Measurements from ENCODE around the gene PARP11. TPM values are rescaled to one million over a fixed set of nuclear protein-coding genes. Genes with fewer than 3 reads are reported as not detected.

The PARP11 gene
- total and polyA plus RNA-seq, 2 of the 8 experiments (the other 6 are each of a cell fraction or from before 2014, with no cell fraction given): 4.2 to 13.3 TPM

DNA sequence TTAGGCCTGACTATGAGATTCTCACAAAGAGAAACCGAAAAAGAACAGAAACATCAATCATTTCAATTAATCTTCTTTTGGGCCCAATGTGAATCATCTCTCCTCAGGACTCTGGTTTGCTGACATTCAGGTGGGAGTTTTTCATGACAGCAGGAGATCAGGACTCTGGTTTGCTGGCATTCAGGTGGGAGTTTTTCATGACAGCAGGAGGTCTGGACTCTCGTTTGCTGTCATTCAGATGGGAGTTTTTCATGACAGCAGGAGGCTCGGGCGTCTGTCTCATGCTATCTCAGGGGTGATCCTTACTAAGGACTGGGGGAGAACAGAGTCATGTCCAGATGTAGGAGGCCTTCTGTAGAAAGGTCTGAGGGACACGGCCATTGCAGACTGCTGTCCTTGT lies 40.1 kb upstream of the PARP11 start:
- H2AK5ac ChIP-seq (ENCODE audit: low read depth, low read length): no peak overlapping the region
- H3K9me3 ChIP-seq (ENCODE audit: insufficient read depth in 2 of 2, low read depth in 1 of 2, low read length in 1 of 2): peaks cover 11 to 12% of the 10 kb centered on the region in 2 experiments; a peak in 2 of 4 replicates
- no peak overlapping the region for H2AFZ ChIP-seq (ENCODE audit: low read length)
- no peak overlapping the region for H3K23ac ChIP-seq (ENCODE audit: insufficient read length)
- no peaks in the 10 kb centered on the region for H3K36me3 ChIP-seq (ENCODE audit: control insufficient read depth in 2 of 4, insufficient read depth in 4 of 4, low read length in 3 of 4)
- no peak overlapping the region for H3K4ac ChIP-seq (replicated peaks; ENCODE audit: insufficient read length, low read depth, low read length)
- H3K56ac ChIP-seq (replicated peaks; ENCODE audit: insufficient read length, low read depth, low read length): no peak overlapping the region
- no peak overlapping the region for H2BK15ac ChIP-seq (ENCODE audit: low read length)
- H2BK5ac ChIP-seq (ENCODE audit: low read depth, low read length): no peak overlapping the region
- H3K18ac ChIP-seq (ENCODE audit: extremely low read depth, low read length): no peak overlapping the region
- FAIRE-seq (no peak), DNase-seq (ENCODE audit: low read depth in 1 of 2, low spot score in 2 of 2) (no peak)
- H3K27ac ChIP-seq (ENCODE audit: low read depth, low read length): no peak overlapping the region
- no peak overlapping the region for H3K14ac ChIP-seq (ENCODE audit: insufficient read length)
- H2BK20ac ChIP-seq (ENCODE audit: low read length): no peak overlapping the region
- H4K5ac ChIP-seq (ENCODE audit: insufficient read length, low read depth, low read length): no peak overlapping the region
- H3K23me2 ChIP-seq (ENCODE audit: low read depth, low read length): no peaks in the 10 kb centered on the region
- H4K8ac ChIP-seq (ENCODE audit: extremely low read depth, insufficient read depth, low read length): no peak overlapping the region
- 61% methylated on average over 5 of the region's 5 CpGs; no CpG with 5 or more reads in 1 of the 2 experiments for WGBS, 2 experiments (ENCODE audit: extremely low coverage in 1 of 2, insufficient coverage in 1 of 2, insufficient read length in 1 of 2, insufficient replicate concordance in 2 of 2, low coverage in 1 of 2, low lambda C conversion rate in 2 of 2, missing lambda C conversion rate in 1 of 2)
- H3K4me3 ChIP-seq (ENCODE audit: extremely low read depth in 1 of 4, insufficient read depth in 2 of 4, low read depth in 3 of 4, low read length in 4 of 4): no peak overlapping the region
- no peaks in the 10 kb centered on the region for H4K20me1 ChIP-seq (replicated peaks in 1 of 2; ENCODE audit: control insufficient read depth in 1 of 2, insufficient read depth in 2 of 2, low read length in 2 of 2)
- no peak for TF ChIP-seq SIN3A (conservative IDR thresholded peaks at IDR 0.05 in 1 of 2, IDR thresholded peaks at IDR 0.05 in 1 of 2; ENCODE audit: low read depth in 1 of 2, low read length in 2 of 2)
- TF ChIP-seq, protein P1, sequence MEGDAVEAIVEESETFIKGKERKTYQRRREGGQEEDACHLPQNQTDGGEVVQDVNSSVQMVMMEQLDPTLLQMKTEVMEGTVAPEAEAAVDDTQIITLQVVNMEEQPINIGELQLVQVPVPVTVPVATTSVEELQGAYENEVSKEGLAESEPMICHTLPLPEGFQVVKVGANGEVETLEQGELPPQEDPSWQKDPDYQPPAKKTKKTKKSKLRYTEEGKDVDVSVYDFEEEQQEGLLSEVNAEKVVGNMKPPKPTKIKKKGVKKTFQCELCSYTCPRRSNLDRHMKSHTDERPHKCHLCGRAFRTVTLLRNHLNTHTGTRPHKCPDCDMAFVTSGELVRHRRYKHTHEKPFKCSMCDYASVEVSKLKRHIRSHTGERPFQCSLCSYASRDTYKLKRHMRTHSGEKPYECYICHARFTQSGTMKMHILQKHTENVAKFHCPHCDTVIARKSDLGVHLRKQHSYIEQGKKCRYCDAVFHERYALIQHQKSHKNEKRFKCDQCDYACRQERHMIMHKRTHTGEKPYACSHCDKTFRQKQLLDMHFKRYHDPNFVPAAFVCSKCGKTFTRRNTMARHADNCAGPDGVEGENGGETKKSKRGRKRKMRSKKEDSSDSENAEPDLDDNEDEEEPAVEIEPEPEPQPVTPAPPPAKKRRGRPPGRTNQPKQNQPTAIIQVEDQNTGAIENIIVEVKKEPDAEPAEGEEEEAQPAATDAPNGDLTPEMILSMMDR (IDR thresholded peaks at IDR 0.05; ENCODE audit: control extremely low read depth in 1 of 3, insufficient read depth in 1 of 3, low read depth in 1 of 3, low read length in 3 of 3): no peak
- TF ChIP-seq TAF7 (optimal IDR thresholded peaks at IDR 0.05; ENCODE audit: borderline replicate concordance, low read depth, low read length): no peak
- no peak for TF ChIP-seq CTBP2 (IDR thresholded peaks at IDR 0.05; ENCODE audit: borderline replicate concordance, insufficient read depth, insufficient read length, low read length)
- TF ChIP-seq SP2 (IDR thresholded peaks at IDR 0.05; ENCODE audit: low read length): no peak
- TF ChIP-seq TEAD4 (IDR thresholded peaks at IDR 0.05; ENCODE audit: low read depth, low read length): no peak
- H2BK120ac ChIP-seq (replicated peaks; ENCODE audit: low read depth, low read length): no peak overlapping the region
- H4K91ac ChIP-seq (replicated peaks; ENCODE audit: insufficient read length, low read length): no peak overlapping the region
- H3K79me1 ChIP-seq (ENCODE audit: low read depth, low read length): no peaks in the 10 kb centered on the region
- peaks cover 0 to 6% (median 0%) of the 10 kb centered on the region in 4 experiments; a peak in 3 of 7 replicates for H3K4me1 ChIP-seq (replicated peaks in 1 of 4; ENCODE audit: control insufficient read depth in 3 of 4, insufficient read depth in 4 of 4, low read length in 3 of 4)
- H3K4me2 ChIP-seq (ENCODE audit: insufficient read depth in 1 of 2, low read depth in 2 of 2, low read length in 2 of 2): peak overlapping the region; percentile 28 to 31; a peak in 1 of 4 replicates
- ChIA-PET CTCF (ENCODE audit: partially characterized antibody) (interaction anchor here (0.6 to 3.5 kb wide), 5 partner anchors 13 to 622 kb away, joined by 3 to 12 read pairs (median 3); no protein-coding TSS in a partner anchor), POLR2A (ENCODE audit: partially characterized antibody) (interaction anchor here (1.0 kb wide), 1 partner anchor 115 kb away, joined by 3 read pairs; no protein-coding TSS in a partner anchor)
- H3K27me3 ChIP-seq (replicated peaks in 1 of 4; ENCODE audit: control insufficient read depth in 3 of 4, extremely low read depth in 1 of 4, insufficient read depth in 3 of 4, low read length in 3 of 4): no peaks in the 10 kb centered on the region
- no peak overlapping the region; a peak in 1 of 7 replicates for H3K9ac ChIP-seq (replicated peaks in 1 of 4; ENCODE audit: extremely low read depth in 1 of 4, low read depth in 3 of 4, low read length in 3 of 4)
- no peaks in the 10 kb centered on the region for H3K79me2 ChIP-seq (ENCODE audit: control insufficient read depth in 1 of 2, insufficient read depth in 2 of 2, low read length in 2 of 2)
- H2BK12ac ChIP-seq (ENCODE audit: low read depth, low read length): no peak overlapping the region
